ENCODE measurements around the gene CTR9.

DNA sequence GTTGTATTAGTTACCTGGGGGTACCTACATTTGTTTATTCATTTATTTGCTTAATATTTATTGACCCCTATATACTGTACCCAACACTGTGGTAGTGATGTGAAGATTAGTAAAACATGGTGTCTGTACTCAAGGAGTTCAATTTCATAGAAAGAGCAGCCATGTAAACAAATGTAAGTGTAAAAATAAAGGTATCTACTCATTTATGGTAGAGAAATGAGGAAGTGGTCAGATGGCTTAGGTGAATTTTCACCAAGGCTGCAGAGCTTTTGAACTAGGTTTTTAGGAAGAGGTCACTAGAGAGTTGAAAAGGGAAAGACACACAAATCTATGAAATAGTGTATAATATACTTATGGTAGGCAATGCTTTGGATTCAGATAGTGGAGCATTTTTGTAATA is 11.1 kb downstream of the CTR9 start:
- no peak for TF ChIP-seq GATA3 (IDR thresholded peaks at IDR 0.05; ENCODE audit: low read depth, low read length)
- TF ChIP-seq GATA2 (IDR thresholded peaks at IDR 0.05; ENCODE audit: low read depth, low read length), result no peak
